ENCODE results near the gene SIVA1.

The SIVA1 gene

GRCh38 chr14:104734991-104735779, 17.8 kb upstream of the SIVA1 start:
- TF ChIP-seq CTCF (IDR thresholded peaks at IDR 0.05; ENCODE audit: insufficient read depth, low read length, poor library complexity, severe bottlenecking) = no peak
- Histone ChIP-seq H3K4me3 (replicated peaks; ENCODE audit: low read depth, low read length) (no peak overlapping the region), H3K27me3 (replicated peaks; ENCODE audit: control insufficient read depth, insufficient read depth, low read length) (peaks cover 1% of the 10 kb centered on the region; the same call in 1 of the 2 replicates), H3K36me3 (ENCODE audit: control insufficient read depth, insufficient read depth, low read length) (no peaks in the 10 kb centered on the region)
- DNase-seq (ENCODE audit: extremely low read depth, insufficient read length) = no peak

- DNase-seq (ENCODE audit: extremely low read depth, insufficient read length) = no peak
- TF ChIP-seq CTCF (IDR thresholded peaks at IDR 0.05; ENCODE audit: insufficient read depth, low read length, poor library complexity, severe bottlenecking) = no peak
- Histone ChIP-seq H3K4me3 (replicated peaks; ENCODE audit: low read depth, low read length) (no peak overlapping the region), H3K27me3 (replicated peaks; ENCODE audit: control insufficient read depth, insufficient read depth, low read length) (peaks cover 1% of the 10 kb centered on the region; the same call in 1 of the 2 replicates), H3K36me3 (ENCODE audit: control insufficient read depth, insufficient read depth, low read length) (no peaks in the 10 kb centered on the region)
These were observed 16.9 kb upstream of the SIVA1 start for GRCh38 chr14:104735830-104736642.

- Histone ChIP-seq H3K27me3 (replicated peaks; ENCODE audit: control insufficient read depth, insufficient read depth, low read length) (peaks cover 1% of the 10 kb centered on the region; the same call in 1 of the 2 replicates), H3K36me3 (ENCODE audit: control insufficient read depth, insufficient read depth, low read length) (no peaks in the 10 kb centered on the region), H3K4me3 (replicated peaks; ENCODE audit: low read depth, low read length) (no peak overlapping the region)
- no peak for TF ChIP-seq CTCF (IDR thresholded peaks at IDR 0.05; ENCODE audit: insufficient read depth, low read length, poor library complexity, severe bottlenecking)
- DNase-seq (ENCODE audit: extremely low read depth, insufficient read length) = no peak
These were observed 14.4 kb upstream of the SIVA1 start for GRCh38 chr14:104738375-104739019.

GRCh38 chr14:104739026-104739425, 13.9 kb upstream of the SIVA1 start:
- no peak for DNase-seq (ENCODE audit: extremely low read depth, insufficient read length)
- Histone ChIP-seq H3K27me3 (replicated peaks; ENCODE audit: control insufficient read depth, insufficient read depth, low read length) (peaks cover 1% of the 10 kb centered on the region; the same call in 1 of the 2 replicates), H3K36me3 (ENCODE audit: control insufficient read depth, insufficient read depth, low read length) (no peaks in the 10 kb centered on the region), H3K4me3 (replicated peaks; ENCODE audit: low read depth, low read length) (no peak overlapping the region)
- TF ChIP-seq CTCF (IDR thresholded peaks at IDR 0.05; ENCODE audit: insufficient read depth, low read length, poor library complexity, severe bottlenecking) = no peak

GRCh38 chr14:104739546-104740516, 13.1 kb upstream of the SIVA1 start:
- H3K27me3 ChIP-seq (replicated peaks; ENCODE audit: control insufficient read depth, insufficient read depth, low read length) = peaks cover 1% of the 10 kb centered on the region; the same call in 1 of the 2 replicates
- no peaks in the 10 kb centered on the region for H3K36me3 ChIP-seq (ENCODE audit: control insufficient read depth, insufficient read depth, low read length)
- H3K4me3 ChIP-seq (replicated peaks; ENCODE audit: low read depth, low read length) = no peak overlapping the region
- no peak for DNase-seq (ENCODE audit: extremely low read depth, insufficient read length)
- TF ChIP-seq CTCF (IDR thresholded peaks at IDR 0.05; ENCODE audit: insufficient read depth, low read length, poor library complexity, severe bottlenecking) = no peak
